ENCODE measurements around the gene H3-3A.

H3-3A gene

GRCh38 chr1:226034482-226034881 is 28.0 kb upstream of the H3-3A start:
- H3K27me3 ChIP-seq (ENCODE audit: insufficient read depth, low read length, poor library complexity): no peaks in the 10 kb centered on the region
- H4K5ac ChIP-seq (ENCODE audit: low read length): no peak overlapping the region
- no peak overlapping the region for H4K8ac ChIP-seq (ENCODE audit: low read depth, low read length)
- no peak overlapping the region for H3K9ac ChIP-seq (ENCODE audit: low read length)
- no peak overlapping the region for H3K27ac ChIP-seq (ENCODE audit: low read depth, low read length)
- no peak overlapping the region for H3K18ac ChIP-seq (ENCODE audit: low read length)
- no peak overlapping the region for H3K4ac ChIP-seq (ENCODE audit: low read depth, low read length)
- no peaks in the 10 kb centered on the region for H3K36me3 ChIP-seq (ENCODE audit: control insufficient read depth, insufficient read depth, low read length)
- WGBS (ENCODE audit: extremely low coverage, insufficient coverage, low lambda C conversion rate): no CpG with 5 or more reads among the region's 6 CpGs
- no peak overlapping the region for H2BK120ac ChIP-seq (ENCODE audit: low read depth, low read length)
- H3K23ac ChIP-seq (ENCODE audit: low read length): no peak overlapping the region
- no peak overlapping the region for H3K4me3 ChIP-seq (ENCODE audit: low read length)
- no peak overlapping the region for H3K4me2 ChIP-seq (ENCODE audit: low read length)
- no peak overlapping the region for H2BK15ac ChIP-seq (replicated peaks; ENCODE audit: low read depth)
- no peak overlapping the region for H2BK5ac ChIP-seq (ENCODE audit: low read length)
- no peak overlapping the region for H3K56ac ChIP-seq (ENCODE audit: low read length)
- no peaks in the 10 kb centered on the region for H3K79me1 ChIP-seq (ENCODE audit: low read length)
- no peak for DNase-seq
- no peaks in the 10 kb centered on the region for H3K4me1 ChIP-seq (ENCODE audit: control insufficient read depth, low read depth, low read length)
- H2AK5ac ChIP-seq (ENCODE audit: low read length): no peak overlapping the region
- no peaks in the 10 kb centered on the region for H3K79me2 ChIP-seq (ENCODE audit: control insufficient read depth, insufficient read depth, low read length)

GRCh38 chr1:226035915-226036314 is 26.6 kb upstream of the H3-3A start:
- no peaks in the 10 kb centered on the region for H3K36me3 ChIP-seq (ENCODE audit: control insufficient read depth, insufficient read depth, low read length)
- H3K4me2 ChIP-seq (ENCODE audit: low read length): no peak overlapping the region
- no peak overlapping the region for H3K9ac ChIP-seq (ENCODE audit: low read length)
- no peak overlapping the region for H2BK15ac ChIP-seq (replicated peaks; ENCODE audit: low read depth)
- H3K56ac ChIP-seq (ENCODE audit: low read length): no peak overlapping the region
- H3K27ac ChIP-seq (ENCODE audit: low read depth, low read length): no peak overlapping the region
- no peak overlapping the region for H2AK5ac ChIP-seq (ENCODE audit: low read length)
- H3K79me1 ChIP-seq (ENCODE audit: low read length): no peaks in the 10 kb centered on the region
- H3K27me3 ChIP-seq (ENCODE audit: insufficient read depth, low read length, poor library complexity): no peaks in the 10 kb centered on the region
- no peaks in the 10 kb centered on the region for H3K79me2 ChIP-seq (ENCODE audit: control insufficient read depth, insufficient read depth, low read length)
- H3K4ac ChIP-seq (ENCODE audit: low read depth, low read length): no peak overlapping the region
- H2BK5ac ChIP-seq (ENCODE audit: low read length): no peak overlapping the region
- no peaks in the 10 kb centered on the region for H3K4me1 ChIP-seq (ENCODE audit: control insufficient read depth, low read depth, low read length)
- no peak overlapping the region for H3K4me3 ChIP-seq (ENCODE audit: low read length)
- no peak overlapping the region for H4K5ac ChIP-seq (ENCODE audit: low read length)
- H4K8ac ChIP-seq (ENCODE audit: low read depth, low read length): no peak overlapping the region
- no CpG with 5 or more reads among the region's 5 CpGs for WGBS (ENCODE audit: extremely low coverage, insufficient coverage, low lambda C conversion rate)
- no peak overlapping the region for H2BK120ac ChIP-seq (ENCODE audit: low read depth, low read length)
- DNase-seq: no peak
- no peak overlapping the region for H3K23ac ChIP-seq (ENCODE audit: low read length)
- no peak overlapping the region for H3K18ac ChIP-seq (ENCODE audit: low read length)

GRCh38 chr1:226038661-226039060 is 23.9 kb upstream of the H3-3A start:
- Histone ChIP-seq H2AK5ac (ENCODE audit: low read length) (no peak overlapping the region), H3K23ac (ENCODE audit: low read length) (no peak overlapping the region), H3K36me3 (ENCODE audit: control insufficient read depth, insufficient read depth, low read length) (no peaks in the 10 kb centered on the region), H3K56ac (ENCODE audit: low read length) (no peak overlapping the region), H2BK120ac (ENCODE audit: low read depth, low read length) (no peak overlapping the region), H3K18ac (ENCODE audit: low read length) (no peak overlapping the region), H3K79me2 (ENCODE audit: control insufficient read depth, insufficient read depth, low read length) (no peaks in the 10 kb centered on the region), H3K27ac (ENCODE audit: low read depth, low read length) (no peak overlapping the region), H3K4me1 (ENCODE audit: control insufficient read depth, low read depth, low read length) (no peaks in the 10 kb centered on the region), H4K8ac (ENCODE audit: low read depth, low read length) (no peak overlapping the region), H3K27me3 (ENCODE audit: insufficient read depth, low read length, poor library complexity) (no peaks in the 10 kb centered on the region), H3K79me1 (ENCODE audit: low read length) (no peaks in the 10 kb centered on the region), H2BK15ac (replicated peaks; ENCODE audit: low read depth) (no peak overlapping the region), H2BK5ac (ENCODE audit: low read length) (no peak overlapping the region), H3K4me3 (ENCODE audit: low read length) (no peak overlapping the region), H4K5ac (ENCODE audit: low read length) (no peak overlapping the region), H3K4ac (ENCODE audit: low read depth, low read length) (no peak overlapping the region), H3K9ac (ENCODE audit: low read length) (no peak overlapping the region), H3K4me2 (ENCODE audit: low read length) (no peak overlapping the region)
- WGBS (ENCODE audit: extremely low coverage, insufficient coverage, low lambda C conversion rate): no CpG with 5 or more reads among the region's 1 CpG
- no peak for DNase-seq

GRCh38 chr1:226041419-226041818 is 21.1 kb upstream of the H3-3A start:
- Histone ChIP-seq H4K5ac (ENCODE audit: low read length) (no peak overlapping the region), H3K23ac (ENCODE audit: low read length) (no peak overlapping the region), H3K79me1 (ENCODE audit: low read length) (no peaks in the 10 kb centered on the region), H3K9ac (ENCODE audit: low read length) (no peak overlapping the region), H2BK15ac (replicated peaks; ENCODE audit: low read depth) (no peak overlapping the region), H3K79me2 (ENCODE audit: control insufficient read depth, insufficient read depth, low read length) (no peaks in the 10 kb centered on the region), H3K27me3 (ENCODE audit: insufficient read depth, low read length, poor library complexity) (no peaks in the 10 kb centered on the region), H2BK5ac (ENCODE audit: low read length) (no peak overlapping the region), H3K4me3 (ENCODE audit: low read length) (no peak overlapping the region), H3K18ac (ENCODE audit: low read length) (no peak overlapping the region), H3K4me2 (ENCODE audit: low read length) (no peak overlapping the region), H4K8ac (ENCODE audit: low read depth, low read length) (no peak overlapping the region), H3K27ac (ENCODE audit: low read depth, low read length) (no peak overlapping the region), H2AK5ac (ENCODE audit: low read length) (no peak overlapping the region), H2BK120ac (ENCODE audit: low read depth, low read length) (no peak overlapping the region), H3K36me3 (ENCODE audit: control insufficient read depth, insufficient read depth, low read length) (no peaks in the 10 kb centered on the region), H3K4ac (ENCODE audit: low read depth, low read length) (no peak overlapping the region), H3K56ac (ENCODE audit: low read length) (no peak overlapping the region), H3K4me1 (ENCODE audit: control insufficient read depth, low read depth, low read length) (no peaks in the 10 kb centered on the region)
- DNase-seq: no peak
- WGBS (ENCODE audit: extremely low coverage, insufficient coverage, low lambda C conversion rate): no CpG with 5 or more reads among the region's 1 CpG

GRCh38 chr1:226044514-226045101 is 17.9 kb upstream of the H3-3A start:
- no peak overlapping the region for H3K18ac ChIP-seq (ENCODE audit: low read length)
- no peak overlapping the region for H3K4me3 ChIP-seq (ENCODE audit: low read length)
- DNase-seq: no peak

GRCh38 chr1:226046240-226046639 is 16.3 kb upstream of the H3-3A start:
- H2AK5ac ChIP-seq (ENCODE audit: low read length): no peak overlapping the region
- no peak overlapping the region for H3K56ac ChIP-seq (ENCODE audit: low read length)
- H3K27me3 ChIP-seq (ENCODE audit: insufficient read depth, low read length, poor library complexity): no peaks in the 10 kb centered on the region
- no peaks in the 10 kb centered on the region for H3K79me1 ChIP-seq (ENCODE audit: low read length)
- no peak overlapping the region for H4K8ac ChIP-seq (ENCODE audit: low read depth, low read length)
- no peak overlapping the region for H3K9ac ChIP-seq (ENCODE audit: low read length)
- no peak overlapping the region for H3K18ac ChIP-seq (ENCODE audit: low read length)
- no peaks in the 10 kb centered on the region for H3K79me2 ChIP-seq (ENCODE audit: control insufficient read depth, insufficient read depth, low read length)
- H4K5ac ChIP-seq (ENCODE audit: low read length): no peak overlapping the region
- no peaks in the 10 kb centered on the region for H3K4me1 ChIP-seq (ENCODE audit: control insufficient read depth, low read depth, low read length)
- H2BK5ac ChIP-seq (ENCODE audit: low read length): no peak overlapping the region
- no peak overlapping the region for H3K4me3 ChIP-seq (ENCODE audit: low read length)
- H3K23ac ChIP-seq (ENCODE audit: low read length): no peak overlapping the region
- H3K27ac ChIP-seq (ENCODE audit: low read depth, low read length): no peak overlapping the region
- no peak overlapping the region for H3K4ac ChIP-seq (ENCODE audit: low read depth, low read length)
- WGBS (ENCODE audit: extremely low coverage, insufficient coverage, low lambda C conversion rate): no CpG with 5 or more reads among the region's 6 CpGs
- no peaks in the 10 kb centered on the region for H3K36me3 ChIP-seq (ENCODE audit: control insufficient read depth, insufficient read depth, low read length)
- no peak overlapping the region for H3K4me2 ChIP-seq (ENCODE audit: low read length)
- DNase-seq: no peak
- no peak overlapping the region for H2BK120ac ChIP-seq (ENCODE audit: low read depth, low read length)
- H2BK15ac ChIP-seq (replicated peaks; ENCODE audit: low read depth): no peak overlapping the region

More at GRCh38 chr1:226044514-226045101, 17.9 kb upstream of the H3-3A start:
- Histone ChIP-seq H3K79me2 (ENCODE audit: control insufficient read depth, insufficient read depth, low read length) (no peaks in the 10 kb centered on the region), H4K8ac (ENCODE audit: low read depth, low read length) (no peak overlapping the region), H3K4me1 (ENCODE audit: control insufficient read depth, low read depth, low read length) (no peaks in the 10 kb centered on the region), H3K27ac (ENCODE audit: low read depth, low read length) (no peak overlapping the region), H2AK5ac (ENCODE audit: low read length) (no peak overlapping the region), H2BK5ac (ENCODE audit: low read length) (no peak overlapping the region), H3K4me2 (ENCODE audit: low read length) (no peak overlapping the region), H3K4ac (ENCODE audit: low read depth, low read length) (no peak overlapping the region), H3K36me3 (ENCODE audit: control insufficient read depth, insufficient read depth, low read length) (no peaks in the 10 kb centered on the region), H3K23ac (ENCODE audit: low read length) (no peak overlapping the region), H3K79me1 (ENCODE audit: low read length) (no peaks in the 10 kb centered on the region), H3K27me3 (ENCODE audit: insufficient read depth, low read length, poor library complexity) (no peaks in the 10 kb centered on the region), H2BK15ac (replicated peaks; ENCODE audit: low read depth) (no peak overlapping the region), H4K5ac (ENCODE audit: low read length) (no peak overlapping the region), H3K56ac (ENCODE audit: low read length) (no peak overlapping the region), H2BK120ac (ENCODE audit: low read depth, low read length) (no peak overlapping the region), H3K9ac (ENCODE audit: low read length) (no peak overlapping the region)
- no CpG with 5 or more reads among the region's 4 CpGs for WGBS (ENCODE audit: extremely low coverage, insufficient coverage, low lambda C conversion rate)

Data from mesendoderm (in vitro differentiated cells).